HepG2 (cell line): ENCODE results near the gene DMGDH. TPM values are rescaled to one million over a fixed set of nuclear protein-coding genes. Genes with fewer than 3 reads are reported as not detected.

Experiments used
- CEBPG ChIP-seq: IDR thresholded peaks from 2 replicates; pipeline ENCODE4 v1.6.1; 2016
- FOXO1 ChIP-seq: sonication (generic); formaldehyde crosslinking; IDR thresholded peaks from 2 replicates; pipeline ENCODE4 v1.4.0; 2020; ENCODE audit warnings: missing genetic modification reagents
- GABPA ChIP-seq, 2 experiments: IDR thresholded peaks; 2 replicates each; pipeline ENCODE4 v1.6.1; 2011 to 2016; ENCODE audit warnings: low read depth in 2 of 2, low read length in 1 of 2, missing biosample characterization in 1 of 2, missing genetic modification characterization in 1 of 2
- GABPB1 ChIP-seq: IDR thresholded peaks from 2 replicates; pipeline ENCODE4 v1.6.1; 2016; ENCODE audit warnings: mild to moderate bottlenecking, missing genetic modification reagents, moderate library complexity, missing compliant biosample characterization
- HOXA3 ChIP-seq: sonication (generic); formaldehyde crosslinking; IDR thresholded peaks from 2 replicates; pipeline ENCODE4 v1.5.0; 2020; ENCODE audit warnings: missing genetic modification reagents
- ISL2 ChIP-seq: sonication (generic); formaldehyde crosslinking; IDR thresholded peaks from 2 replicates; pipeline ENCODE4 v1.5.0; 2020; ENCODE audit warnings: missing genetic modification reagents
- KAT8 ChIP-seq: IDR thresholded peaks from 2 replicates; pipeline ENCODE4 v1.6.1; 2016; ENCODE audit warnings: missing genetic modification reagents, missing compliant biosample characterization
- KLF6 ChIP-seq: IDR thresholded peaks from 2 replicates; pipeline ENCODE4 v1.8.0; 2016; ENCODE audit warnings: missing biosample characterization, missing genetic modification reagents
- MEF2D ChIP-seq: sonication (generic); formaldehyde crosslinking; IDR thresholded peaks from 2 replicates; pipeline ENCODE4 v1.5.1; 2020; ENCODE audit warnings: mild to moderate bottlenecking, missing genetic modification reagents
- MNT ChIP-seq: fragments of 450-650 bp; IDR thresholded peaks from 2 replicates; pipeline ENCODE4 v1.6.1; 2016
- NCOA1 ChIP-seq: sonication (generic); formaldehyde crosslinking; IDR thresholded peaks from 2 replicates; pipeline ENCODE4 v1.9.0; 2021; ENCODE audit warnings: missing genetic modification reagents
- PHF21A ChIP-seq: sonication (generic); formaldehyde crosslinking; IDR thresholded peaks from 2 replicates; pipeline ENCODE4 v1.5.0; 2020; ENCODE audit warnings: mild to moderate bottlenecking, missing genetic modification reagents
- POGZ ChIP-seq: sonication (generic); formaldehyde crosslinking; IDR thresholded peaks from 2 replicates; pipeline ENCODE4 v1.4.0; 2020; ENCODE audit warnings: mild to moderate bottlenecking, missing genetic modification reagents
- RBM39 ChIP-seq: fragments of 200-400 bp; formaldehyde crosslinking; IDR thresholded peaks from one replicate; pipeline ENCODE4 v1.6.1; 2018; ENCODE audit warnings: antibody characterized with exemption, mild to moderate bottlenecking, low read depth, low read length; ENCODE audit not compliant: poor library complexity, severe bottlenecking
- RCOR2 ChIP-seq: IDR thresholded peaks from 2 replicates; pipeline ENCODE4 v1.6.1; 2016; ENCODE audit warnings: missing biosample characterization, missing genetic modification reagents
- SOX5 ChIP-seq: IDR thresholded peaks from 2 replicates; pipeline ENCODE4 v1.6.1; 2016; ENCODE audit warnings: borderline replicate concordance
- TCF12 ChIP-seq, 2 experiments: fragments of 450-650 bp in 1 of 2; sonication (generic) in 1 of 2; formaldehyde crosslinking in 1 of 2; IDR thresholded peaks; 2 replicates each; pipeline versions ENCODE4 v1.6.1 to v1.8.0; 2017 to 2022; ENCODE audit warnings: antibody characterized with exemption in 1 of 2, mild to moderate bottlenecking in 1 of 2, missing genetic modification reagents in 1 of 2, moderate library complexity in 1 of 2
- UBTF ChIP-seq: sonication (generic); formaldehyde crosslinking; IDR thresholded peaks from 2 replicates; pipeline ENCODE4 v1.4.0; 2020; ENCODE audit warnings: mild to moderate bottlenecking, missing genetic modification reagents
- ZBTB26 ChIP-seq: IDR thresholded peaks from 2 replicates; pipeline ENCODE4 v1.6.1; 2016; ENCODE audit warnings: missing compliant biosample characterization, missing genetic modification reagents, borderline replicate concordance
- ZMYM3 ChIP-seq: sonication (generic); formaldehyde crosslinking; IDR thresholded peaks from 2 replicates; pipeline ENCODE4 v1.5.1; 2020; ENCODE audit warnings: mild to moderate bottlenecking, missing genetic modification reagents
- ZNF138 ChIP-seq: sonication (generic); formaldehyde crosslinking; IDR thresholded peaks from 2 replicates; pipeline ENCODE4 v1.5.0; 2020; ENCODE audit warnings: mild to moderate bottlenecking, low read depth, missing genetic modification reagents
- ZNF18 ChIP-seq: sonication (generic); formaldehyde crosslinking; IDR thresholded peaks from 2 replicates; pipeline ENCODE4 v1.8.0; 2022; ENCODE audit warnings: mild to moderate bottlenecking, missing genetic modification reagents; ENCODE audit not compliant: insufficient replicate concordance
- ZNF274 ChIP-seq: sonication (generic); formaldehyde crosslinking; IDR thresholded peaks from 2 replicates; pipeline ENCODE4 v1.5.1; 2020; ENCODE audit warnings: mild to moderate bottlenecking, missing genetic modification reagents
- ZNF331 ChIP-seq: sonication (generic); formaldehyde crosslinking; IDR thresholded peaks from 2 replicates; pipeline ENCODE4 v1.4.0; 2020; ENCODE audit warnings: missing genetic modification reagents
- polyA plus RNA-seq, 8 experiments: library from polyadenylated mRNA; depleted of rRNA in 3 of 8; stranded (reverse) in 7 of 8; unstranded in 1 of 8; fragments of >200 nt; fragmentation: Illumina TruSeq in 4 of 8; extraction: Trizol in 4 of 8; gene quantifications; 2 replicates each; pipeline versions ENCODE4 v1.2.1 to v1.2.3, GENCODE V29; 2011 to 2016; ENCODE audit warnings: low read depth in 4 of 8, missing spikeins in 1 of 8, mixed read lengths in 1 of 8; ENCODE audit not compliant: insufficient read depth in 1 of 8
- total RNA-seq, 5 experiments: library from RNA; depleted of rRNA; stranded (reverse); fragments of >200 nt; fragmentation: Illumina TruSeq; extraction: Trizol; gene quantifications; 2 replicates each; pipeline ENCODE4 v1.2.3, GENCODE V29; 2016; ENCODE audit warnings: low read depth in 1 of 5

Gene DMGDH
- total and polyA plus RNA-seq, 2 of the 13 experiments (the other 11 are each of a cell fraction or from before 2014, with no cell fraction given): 3.6 to 7.9 TPM

GRCh38 chr5:79108792-79109191 lies 39.3 kb upstream of the DMGDH start (continued):
- TF ChIP-seq ZNF331 (CRISPR knock-in tag) (no peak), KAT8 (no peak), ISL2 (CRISPR knock-in tag) (no peak), HOXA3 (CRISPR knock-in tag) (peak; percentile 42; the same call in 1 of the 2 replicates), PHF21A (CRISPR knock-in tag) (peak; percentile 40; the same call in 1 of the 2 replicates), GABPB1 (CRISPR knock-in tag) (peak; percentile 53), ZBTB26 (CRISPR knock-in tag) (no peak), ZMYM3 (peak; percentile 90), RCOR2 (CRISPR knock-in tag) (peak; percentile 73), NCOA1 (CRISPR knock-in tag) (no peak), GABPA (IDR thresholded peaks at IDR 0.05; ENCODE audit: low read depth, low read length) (no peak), GABPA (CRISPR knock-in tag; IDR thresholded peaks at IDR 0.05; ENCODE audit: low read depth) (peak; percentile 46), SOX5 (CRISPR knock-in tag) (peak; percentile 58; the same call in 1 of the 2 replicates), MNT (no peak), ZNF138 (CRISPR knock-in tag) (no peak), TCF12 (IDR thresholded peaks at IDR 0.05) (no peak), TCF12 (CRISPR knock-in tag; IDR thresholded peaks at IDR 0.05) (peak; percentile 63; the same call in 1 of the 2 replicates), FOXO1 (CRISPR knock-in tag) (peak; percentile 71; the same call in 1 of the 2 replicates), POGZ (peak; percentile 86), KLF6 (CRISPR knock-in tag) (no peak), RBM39 (no peak), ZNF274 (CRISPR knock-in tag) (no peak), MEF2D (CRISPR knock-in tag) (peak; percentile 83), UBTF (CRISPR knock-in tag) (0 out of 2 replicates have a peak, but pooled peaks have one; percentile 1), CEBPG (peak; percentile 58), ZNF18 (CRISPR knock-in tag) (no peak)
